Measurements from ENCODE around the gene MYMX. TPM values are rescaled to one million over a fixed set of nuclear protein-coding genes. Genes with fewer than 3 reads are reported as not detected.

MYMX gene
- polyA plus RNA-seq, 1 donor from 2014 or later, result not detected

GRCh38 chr6:44179072-44179536 lies 37.6 kb upstream of the MYMX start:
- Histone ChIP-seq H4K20me1 (ENCODE audit: insufficient read depth) (no peaks in the 10 kb centered on the region), H3K36me3 (ENCODE audit: insufficient read depth, low read length) (no peaks in the 10 kb centered on the region), H3F3A (ENCODE audit: insufficient read depth, low read length, poor library complexity, severe bottlenecking) (no peaks in the 10 kb centered on the region), H3K27ac (ENCODE audit: low read length) (no peak overlapping the region), H2AFZ (ENCODE audit: low read depth, low read length) (no peak overlapping the region), H3K9ac (ENCODE audit: low read length) (no peak overlapping the region), H3K9me3 (ENCODE audit: low read length) (no peaks in the 10 kb centered on the region), H3K27me3 (ENCODE audit: insufficient read depth, low read depth, low read length) (no peaks in the 10 kb centered on the region), H3K4me2 (ENCODE audit: low read length) (no peak overlapping the region), H3K9me2 (ENCODE audit: insufficient read depth, low read length) (no peaks in the 10 kb centered on the region), H3K79me2 (replicated peaks; ENCODE audit: insufficient read depth, low read length) (no peaks in the 10 kb centered on the region), H3K4me3 (ENCODE audit: low read length) (no peak overlapping the region)
- TF ChIP-seq CTCF (IDR thresholded peaks at IDR 0.05; ENCODE audit: poor library complexity, severe bottlenecking), result no peak
- TF ChIP-seq EZH2 (IDR thresholded peaks at IDR 0.05; ENCODE audit: borderline replicate concordance, insufficient read depth, low read length, poor library complexity, severe bottlenecking), result no peak
- no peak for TF ChIP-seq RAD21 (conservative IDR thresholded peaks at IDR 0.05)
- TF ChIP-seq POLR2AphosphoS5 (IDR thresholded peaks at IDR 0.05), result no peak
- no peak for TF ChIP-seq MXI1 (conservative IDR thresholded peaks at IDR 0.05; ENCODE audit: poor library complexity, severe bottlenecking)
- no peak for TF ChIP-seq REST (IDR thresholded peaks at IDR 0.05; ENCODE audit: borderline replicate concordance)
- TF ChIP-seq TAF1 (IDR thresholded peaks at IDR 0.05; ENCODE audit: low read depth), result no peak
- no peak for TF ChIP-seq SMC3 (conservative IDR thresholded peaks at IDR 0.05; ENCODE audit: poor library complexity)
- TF ChIP-seq EP300 (conservative IDR thresholded peaks at IDR 0.05; ENCODE audit: poor library complexity, severe bottlenecking), result no peak

DNA sequence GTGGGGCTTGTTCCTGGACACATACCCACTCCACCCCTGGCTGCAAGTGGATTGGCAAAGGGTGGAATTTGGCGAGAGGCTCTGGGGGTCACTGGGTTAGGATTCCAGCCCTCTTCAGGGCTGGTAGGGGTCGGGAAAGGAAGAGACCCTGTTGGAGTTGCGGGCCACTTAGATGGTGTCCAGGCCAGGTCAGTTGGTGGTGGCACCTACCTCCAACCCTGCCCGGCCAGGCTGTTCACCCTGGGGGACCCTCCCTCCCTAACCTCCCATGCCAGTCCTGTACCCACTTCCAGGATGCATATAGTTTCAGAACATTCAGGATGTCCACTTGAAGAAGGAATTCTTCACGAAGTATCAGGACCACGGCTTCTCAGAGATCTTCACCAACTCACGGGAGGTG lies 37.1 kb upstream of the MYMX start:
- Histone ChIP-seq H3K4me2 (ENCODE audit: low read length) (no peak overlapping the region), H3K27me3 (ENCODE audit: insufficient read depth, low read depth, low read length) (no peaks in the 10 kb centered on the region), H3F3A (ENCODE audit: insufficient read depth, low read length, poor library complexity, severe bottlenecking) (no peaks in the 10 kb centered on the region), H3K27ac (ENCODE audit: low read length) (no peak overlapping the region), H3K9me3 (ENCODE audit: low read length) (no peaks in the 10 kb centered on the region), H4K20me1 (ENCODE audit: insufficient read depth) (no peaks in the 10 kb centered on the region), H3K9ac (ENCODE audit: low read length) (no peak overlapping the region), H3K9me2 (ENCODE audit: insufficient read depth, low read length) (no peaks in the 10 kb centered on the region), H2AFZ (ENCODE audit: low read depth, low read length) (no peak overlapping the region), H3K79me2 (replicated peaks; ENCODE audit: insufficient read depth, low read length) (no peaks in the 10 kb centered on the region), H3K36me3 (ENCODE audit: insufficient read depth, low read length) (no peaks in the 10 kb centered on the region), H3K4me3 (ENCODE audit: low read length) (no peak overlapping the region)
- no peak for TF ChIP-seq REST (IDR thresholded peaks at IDR 0.05; ENCODE audit: borderline replicate concordance)
- TF ChIP-seq RAD21 (conservative IDR thresholded peaks at IDR 0.05), result no peak
- TF ChIP-seq CTCF (IDR thresholded peaks at IDR 0.05; ENCODE audit: poor library complexity, severe bottlenecking), result no peak
- no peak for TF ChIP-seq MXI1 (conservative IDR thresholded peaks at IDR 0.05; ENCODE audit: poor library complexity, severe bottlenecking)
- no peak for TF ChIP-seq SMC3 (conservative IDR thresholded peaks at IDR 0.05; ENCODE audit: poor library complexity)
- TF ChIP-seq TAF1 (IDR thresholded peaks at IDR 0.05; ENCODE audit: low read depth), result no peak

Data from neural cell (in vitro differentiated cells).